Esophagus (tissue), 2 donors: ENCODE measurements around the gene TMEM38B. TPM values are rescaled to one million over a fixed set of nuclear protein-coding genes. Genes with fewer than 3 reads are reported as not detected.
A peak's percentile ranks its signal among the peaks of the same experiment; 100 is the strongest.

ENCODE experiments used
- H3K27ac ChIP-seq, 2 donors: one replicate each; pipeline ENCODE4 v1.5.1; 2013; ENCODE audit warnings: low read depth in 2 of 2, mild to moderate bottlenecking in 2 of 2, inconsistent platforms in 1 of 2, low read length in 1 of 2, moderate library complexity in 1 of 2
- H3K27me3 ChIP-seq, 2 donors: one replicate each; pipeline ENCODE4 v1.6.1; 2013; ENCODE audit warnings: low read length in 2 of 2, control low read depth in 1 of 2, mild to moderate bottlenecking in 1 of 2; ENCODE audit not compliant: insufficient read depth in 2 of 2, control insufficient read depth in 1 of 2
- H3K36me3 ChIP-seq, 2 donors: one replicate each; pipeline ENCODE4 v1.6.1; 2013; ENCODE audit warnings: low read length in 1 of 2; ENCODE audit not compliant: control insufficient read depth in 2 of 2, insufficient read depth in 2 of 2
- H3K4me1 ChIP-seq, 2 donors: one replicate each; pipeline ENCODE4 v1.6.1; 2013; ENCODE audit warnings: low read length in 1 of 2; ENCODE audit not compliant: control insufficient read depth in 2 of 2, insufficient read depth in 2 of 2
- H3K4me3 ChIP-seq, 2 donors: one replicate each; pipeline ENCODE4 v1.5.1; 2013; ENCODE audit warnings: low read length in 2 of 2, mild to moderate bottlenecking in 2 of 2, low read depth in 1 of 2, moderate library complexity in 1 of 2
- H3K9me3 ChIP-seq, 2 donors: one replicate each; pipeline ENCODE4 v1.6.1; 2013; ENCODE audit warnings: mild to moderate bottlenecking in 2 of 2, low read depth in 1 of 2, low read length in 1 of 2, moderate library complexity in 1 of 2; ENCODE audit not compliant: control insufficient read depth in 2 of 2, insufficient read depth in 1 of 2
- WGBS, 2 donors: extraction: QIAGEN DNeasy Blood & Tissue Kit; methylation state at CpG; one replicate each; pipeline ENCODE4 v1.1.7; 2013; 5-methylcytosine and 5-hydroxymethylcytosine counted together
- polyA plus RNA-seq, 2 donors: library from polyadenylated mRNA; stranded (reverse); fragments of 200-250 nt; gene quantifications; one replicate each; pipeline ENCODE4 v1.2.3, GENCODE V29; 2013
- donor health status: healthy with polysubstance abuse.
- donor health status: Bipolar disorder and iron deficiency.

The TMEM38B gene
- polyA plus RNA-seq, 2 donors = 1.6 to 2.8 TPM

DNA sequence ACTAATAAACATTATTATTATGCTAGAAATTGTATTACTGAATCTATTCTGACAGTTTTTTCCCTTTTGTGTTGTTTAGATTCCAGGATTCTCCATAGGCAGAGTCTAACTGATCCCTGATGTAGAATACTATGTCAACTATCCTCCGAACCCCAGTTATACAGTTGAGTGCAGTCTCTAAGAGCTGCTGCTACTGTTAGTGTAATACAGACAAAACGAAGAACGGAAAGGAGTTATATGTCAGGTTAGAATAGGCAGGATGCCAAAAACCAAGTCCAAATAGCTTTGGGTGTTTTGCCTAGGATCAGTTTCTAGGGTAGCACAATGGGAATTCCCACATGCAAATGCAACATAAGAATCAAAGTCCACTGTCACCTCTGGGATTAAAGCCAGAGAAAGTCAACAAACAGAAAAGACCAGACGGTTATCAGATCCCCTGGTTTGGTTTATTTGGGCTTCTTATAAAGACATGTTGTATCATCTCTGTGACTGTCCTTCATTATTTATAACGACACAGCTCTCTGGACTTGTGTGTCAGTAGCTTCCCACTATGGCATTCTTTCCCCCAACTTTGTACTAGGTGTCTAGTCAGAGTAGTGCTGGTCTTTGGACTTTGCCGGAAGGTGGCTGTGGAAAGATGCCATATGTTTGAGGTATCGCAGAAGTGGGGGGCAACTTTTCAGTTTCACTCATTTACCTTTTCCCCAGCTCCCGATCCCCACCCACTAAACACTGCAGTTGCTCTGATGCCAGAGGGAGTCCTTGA, 14.9 kb upstream of the TMEM38B start:
- Histone ChIP-seq H3K27ac (no peak overlapping the region), H3K36me3 (no peaks in the 10 kb centered on the region), H3K9me3 (peaks cover 0 to 3% of the 10 kb centered on the region in 2 donors), H3K27me3 (no peaks in the 10 kb centered on the region), H3K4me1 (no peaks in the 10 kb centered on the region), H3K4me3 (no peak overlapping the region)
- 51 to 63% methylated on average over 8 of the region's 8 CpGs for WGBS, 2 donors

DNA sequence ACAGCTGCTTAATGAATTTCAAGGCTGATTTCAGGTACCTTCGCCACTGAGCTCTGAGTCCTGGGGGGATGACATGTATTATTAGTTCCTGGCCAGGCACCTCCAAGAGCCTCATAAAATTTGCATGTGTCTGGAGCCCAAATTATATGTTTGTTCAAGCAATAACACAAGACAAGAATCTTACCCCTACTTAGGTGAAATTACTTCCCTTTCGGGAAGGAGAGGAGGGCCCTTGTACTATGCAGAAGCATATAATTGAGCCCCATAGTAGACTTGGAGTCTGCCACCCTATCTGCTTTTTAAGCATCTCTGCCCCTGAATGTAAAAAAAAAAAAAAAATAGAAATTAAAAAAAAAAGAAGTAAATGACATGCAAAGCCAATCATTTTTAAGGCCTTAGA, 13.0 kb upstream of the TMEM38B start:
- no peaks in the 10 kb centered on the region for H3K4me1 ChIP-seq
- no peak overlapping the region for H3K4me3 ChIP-seq
- H3K36me3 ChIP-seq = no peaks in the 10 kb centered on the region
- H3K27ac ChIP-seq = no peak overlapping the region
- H3K9me3 ChIP-seq = peaks cover 0 to 3% of the 10 kb centered on the region in 2 donors
- WGBS, 2 donors = 94 to 97% methylated on average over 2 of the region's 2 CpGs
- no peaks in the 10 kb centered on the region for H3K27me3 ChIP-seq

DNA sequence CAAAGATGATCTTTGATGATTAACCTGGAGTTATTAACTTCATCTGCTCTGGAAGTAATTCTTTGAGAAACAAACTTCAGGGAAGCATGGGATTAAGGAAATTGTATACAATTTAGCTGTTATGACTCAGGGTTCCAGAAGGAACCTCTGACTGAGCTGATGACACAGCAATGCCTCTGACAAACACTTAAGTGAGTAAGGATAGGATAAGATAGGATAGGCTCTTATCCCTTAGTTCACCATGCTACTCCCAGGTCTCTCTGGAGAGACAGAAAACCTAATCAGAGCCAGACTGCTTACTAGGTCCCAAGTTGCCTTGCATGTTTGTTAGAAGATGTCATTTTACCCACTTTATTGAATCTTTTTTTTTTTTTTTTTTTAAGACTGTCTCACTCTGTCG, 12.6 kb upstream of the TMEM38B start:
- Histone ChIP-seq H3K36me3 (no peaks in the 10 kb centered on the region), H3K9me3 (peaks cover 0 to 3% of the 10 kb centered on the region in 2 donors), H3K27ac (no peak overlapping the region), H3K4me3 (no peak overlapping the region), H3K27me3 (no peaks in the 10 kb centered on the region), H3K4me1 (no peaks in the 10 kb centered on the region)
- WGBS, 2 donors = 100% methylated on average over 1 of the region's 1 CpG

DNA sequence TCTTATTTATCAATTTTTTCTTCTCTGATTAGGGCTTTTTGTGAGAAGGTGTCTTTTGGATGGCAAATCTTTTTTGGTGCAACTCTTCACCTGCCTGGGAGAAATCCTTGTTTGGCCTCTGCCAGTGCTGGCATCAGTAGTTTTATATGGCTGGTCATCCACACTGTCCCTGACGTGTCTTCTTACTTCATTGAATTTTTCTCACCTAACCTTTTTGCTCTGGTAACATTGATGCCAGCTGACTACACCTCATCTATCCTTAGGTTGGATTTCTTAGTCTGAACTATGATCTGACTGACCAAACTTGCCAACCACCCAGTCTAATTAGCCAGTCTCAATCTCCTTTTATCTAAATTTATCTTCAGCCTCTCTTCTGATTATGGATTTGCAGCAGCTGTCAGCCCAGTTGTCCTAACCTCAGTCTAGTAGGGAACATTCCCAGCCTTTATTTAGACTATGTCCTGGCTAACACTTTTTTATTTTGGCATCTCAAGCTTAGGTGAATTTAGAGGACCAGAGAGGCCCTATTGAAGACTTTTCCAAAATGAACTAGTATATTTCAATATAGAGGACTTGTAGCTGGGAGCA, 10.6 kb upstream of the TMEM38B start:
- WGBS, 2 donors = 71 to 75% methylated on average over 1 of the region's 1 CpG
- H3K9me3 ChIP-seq = peaks cover 0 to 3% of the 10 kb centered on the region in 2 donors
- H3K27me3 ChIP-seq = no peaks in the 10 kb centered on the region
- no peak overlapping the region for H3K27ac ChIP-seq
- H3K4me1 ChIP-seq = no peaks in the 10 kb centered on the region
- H3K36me3 ChIP-seq = no peaks in the 10 kb centered on the region
- no peak overlapping the region for H3K4me3 ChIP-seq

DNA sequence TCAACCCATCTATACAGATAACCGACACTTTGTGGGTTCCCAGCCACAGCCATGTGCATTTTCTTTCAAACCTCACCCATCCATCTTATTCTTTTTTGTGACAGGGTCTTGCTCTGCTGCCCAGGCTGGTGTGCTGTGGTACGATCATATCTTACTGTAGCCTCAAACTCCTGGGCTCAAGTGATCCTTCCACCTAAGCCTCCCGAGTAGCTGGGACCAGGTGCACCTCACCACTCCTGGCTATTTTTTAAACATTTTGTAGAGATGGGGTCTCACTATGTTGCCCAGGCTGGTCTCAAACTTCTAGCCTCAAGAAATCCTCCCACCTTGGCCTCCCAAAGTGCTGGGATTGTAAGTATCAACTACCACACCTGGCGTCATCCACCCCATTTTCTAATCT, 7.4 kb upstream of the TMEM38B start:
- no peaks in the 10 kb centered on the region for H3K36me3 ChIP-seq
- H3K9me3 ChIP-seq = peaks cover 0 to 3% of the 10 kb centered on the region in 2 donors
- no peak overlapping the region for H3K4me3 ChIP-seq
- H3K4me1 ChIP-seq = no peaks in the 10 kb centered on the region
- H3K27me3 ChIP-seq = no peaks in the 10 kb centered on the region
- H3K27ac ChIP-seq = no peak overlapping the region
- WGBS, 2 donors = 93 to 94% methylated on average over 4 of the region's 4 CpGs

DNA sequence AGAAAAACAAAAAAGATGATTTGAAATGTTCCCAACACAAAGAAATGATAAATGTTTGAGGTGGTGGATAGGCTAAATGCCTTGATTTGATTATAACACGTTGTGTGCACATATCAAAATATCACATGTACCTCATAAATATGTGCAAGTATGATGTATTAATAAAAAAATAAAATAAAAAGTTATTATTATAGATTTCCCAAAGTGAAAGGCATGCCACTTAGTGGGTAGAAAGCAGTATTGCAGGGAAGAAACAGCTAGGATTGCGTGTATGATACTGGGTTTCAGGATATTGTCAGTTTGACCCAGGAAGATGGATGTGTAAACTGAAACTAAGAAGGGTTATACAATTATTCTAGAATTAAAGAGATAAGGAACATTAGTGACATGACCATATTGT, 3.6 kb upstream of the TMEM38B start:
- Histone ChIP-seq H3K4me3 (no peak overlapping the region), H3K9me3 (no peaks in the 10 kb centered on the region), H3K36me3 (no peaks in the 10 kb centered on the region), H3K27ac (no peak overlapping the region), H3K4me1 (no peaks in the 10 kb centered on the region), H3K27me3 (no peaks in the 10 kb centered on the region)
- 46 to 54% methylated on average over 2 of the region's 2 CpGs for WGBS, 2 donors

DNA sequence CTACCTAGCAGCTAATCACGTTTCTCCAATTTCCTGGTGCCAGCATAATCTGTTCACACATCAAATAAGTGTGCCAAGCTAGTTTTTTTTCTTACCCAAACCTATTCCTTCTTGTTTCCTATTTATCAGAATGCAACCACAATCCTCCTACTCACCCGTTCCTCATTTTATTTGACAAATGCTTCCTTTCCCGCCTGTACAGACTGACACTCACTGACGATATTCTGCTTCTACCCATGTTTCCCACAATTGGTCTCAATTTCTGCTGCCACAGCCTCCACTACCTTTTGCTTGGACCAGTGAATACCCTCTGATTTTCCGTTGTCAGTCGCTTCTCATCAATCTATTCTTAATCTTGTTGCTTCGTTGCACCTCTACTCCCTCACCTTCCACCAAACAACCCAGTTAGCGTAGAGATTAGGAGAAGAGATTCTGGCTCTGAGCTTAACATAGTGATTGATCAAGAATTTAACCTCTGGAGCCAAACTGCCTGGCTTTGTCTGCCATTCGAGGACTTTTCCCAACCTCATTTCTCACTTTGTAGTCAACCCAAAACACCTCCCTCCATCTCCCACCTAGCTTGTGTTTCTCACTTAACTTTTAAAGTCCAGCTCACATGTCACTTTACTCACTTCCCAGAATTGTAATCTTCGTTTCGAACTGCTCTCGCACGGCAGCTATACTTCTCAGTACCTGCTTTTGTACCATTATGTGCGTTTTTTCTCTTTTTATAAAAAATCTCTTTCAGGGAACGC, 729 bp upstream of the TMEM38B start:
- Histone ChIP-seq H3K4me3 (peak overlapping the region; percentile 3 to 84), H3K27ac (no peak overlapping the region), H3K4me1 (no peaks in the 10 kb centered on the region), H3K27me3 (no peaks in the 10 kb centered on the region), H3K36me3 (no peaks in the 10 kb centered on the region), H3K9me3 (no peaks in the 10 kb centered on the region)
- 2 to 3% methylated on average over 15 of the region's 15 CpGs for WGBS, 2 donors

DNA sequence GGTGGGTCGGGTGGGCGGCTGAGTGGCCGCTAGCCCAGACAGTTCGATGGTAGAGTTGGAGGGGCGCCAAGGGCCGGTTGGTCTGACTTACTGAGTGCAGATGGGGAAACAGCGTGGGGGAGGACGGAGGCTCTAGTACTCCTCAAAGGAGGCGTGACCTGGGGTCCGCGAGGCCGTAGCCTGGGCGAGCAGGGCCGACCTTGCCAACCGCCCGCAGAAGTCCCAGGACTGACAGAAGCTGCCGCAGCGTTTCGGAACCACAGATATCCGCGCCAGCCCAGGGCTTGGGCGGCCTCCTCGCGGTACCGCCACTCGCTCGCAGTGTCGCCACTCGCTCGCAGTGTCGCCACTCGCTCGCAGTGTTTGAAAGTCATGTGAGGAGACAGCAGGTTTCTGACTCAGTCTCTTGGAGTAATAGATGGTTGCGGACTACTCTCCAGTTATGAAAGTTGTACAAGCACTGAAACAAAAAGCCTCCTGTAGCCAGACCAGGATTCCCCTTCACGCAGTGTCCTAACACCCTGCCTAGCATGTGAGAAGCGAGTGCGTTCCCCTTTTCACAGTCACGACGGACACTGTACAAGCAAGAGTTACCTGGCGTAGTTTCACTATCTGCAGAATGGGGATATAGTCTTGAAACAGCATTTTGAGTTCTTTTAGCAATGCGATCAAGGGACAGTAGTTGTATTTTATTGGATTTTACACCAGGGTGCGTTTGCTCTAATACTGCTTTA, 674 bp downstream of the TMEM38B start:
- peak overlapping the region in 1 of 2 donors; percentile 58 for H3K27ac ChIP-seq
- no peaks in the 10 kb centered on the region for H3K9me3 ChIP-seq
- H3K4me1 ChIP-seq = no peaks in the 10 kb centered on the region

DNA sequence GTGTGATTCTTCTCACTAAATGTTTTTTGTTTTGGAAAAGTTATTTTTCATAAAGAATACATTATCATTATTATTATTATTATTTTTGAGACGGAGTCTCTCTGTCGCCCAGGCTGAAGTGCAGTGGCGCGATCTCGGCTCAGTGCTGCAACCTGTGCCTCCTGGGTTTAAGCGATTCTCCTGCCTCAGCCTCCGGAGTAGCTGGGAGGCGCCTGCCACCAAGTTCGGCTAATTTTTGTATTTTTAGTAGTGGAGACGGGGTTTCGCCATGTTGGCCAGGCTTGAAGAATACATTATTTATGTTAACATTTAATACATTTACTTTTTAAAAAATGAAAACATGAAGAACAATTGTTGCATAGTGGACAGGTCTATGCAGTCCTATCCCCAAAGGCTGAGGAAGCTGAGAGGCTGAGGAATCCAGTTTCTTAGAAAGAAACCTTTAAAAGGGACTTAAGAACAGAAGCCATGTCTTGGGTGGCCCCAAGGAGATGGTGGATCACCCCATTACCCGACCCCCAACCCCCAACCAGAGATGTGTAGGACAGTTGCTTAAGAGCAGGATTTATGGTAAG, 2.0 kb downstream of the TMEM38B start:
- no peaks in the 10 kb centered on the region for H3K27me3 ChIP-seq
- no peaks in the 10 kb centered on the region for H3K36me3 ChIP-seq
- no peak overlapping the region for H3K27ac ChIP-seq
- H3K4me1 ChIP-seq = no peaks in the 10 kb centered on the region
- WGBS, 2 donors = 96 to 97% methylated on average over 12 of the region's 12 CpGs
- H3K4me3 ChIP-seq = no peak overlapping the region
- H3K9me3 ChIP-seq = no peaks in the 10 kb centered on the region

More for the DNA sequence above, 674 bp downstream of the TMEM38B start:
- no peaks in the 10 kb centered on the region for H3K27me3 ChIP-seq
- WGBS, 2 donors = 1% methylated on average over 42 of the region's 42 CpGs
- H3K4me3 ChIP-seq = peak overlapping the region; percentile 71 to 84
- no peaks in the 10 kb centered on the region for H3K36me3 ChIP-seq
